Endothelial cell of umbilical vein (primary cell): ENCODE results near the gene LGR4. TPM values are rescaled to one million over a fixed set of nuclear protein-coding genes. Genes with fewer than 3 reads are reported as not detected.
"Not testable (repeated sequence)": the region's sequence is repeated elsewhere in the genome, so short reads cannot be mapped to it uniquely, and the experiment has no call there.

ENCODE experiments used
- BruUV-seq: library from RNA; stranded (reverse); fragments of 400-500 nt; replicated peaks from 2 replicates; lab custom pipeline; 2021; lab: Mats Ljungman, UMichigan
- CTCF ChIA-PET: fragments of 300-600, 350-600 bp; sonication (Branson Sonifier 250); formaldehyde crosslinking; loops from one replicate; lab custom pipeline; 2021; ENCODE audit warnings: antibody characterized with exemption, inconsistent platforms; lab: Charles Lee
- POLR2A ChIA-PET: fragments of 300-600, 350-600 bp; sonication (Branson Sonifier 250); formaldehyde crosslinking; loops from one replicate; lab custom pipeline; 2021; ENCODE audit warnings: antibody characterized with exemption, inconsistent platforms; lab: Charles Lee
- DNase-seq: peaks from one replicate; pipeline ENCODE4 v3.0.0-alpha.2; 2011; ENCODE audit warnings: low read depth, low spot score
- FAIRE-seq: peaks from 2 replicates; lab custom pipeline; 2011; peaks lifted over from hg19 to GRCh38; lab: Jason Lieb, UNC
- H2AFZ ChIP-seq: 2 replicates; pipeline ENCODE4 v1.6.0; 2012; ENCODE audit warnings: low read depth, low read length, control low read depth, inconsistent platforms
- H3K27ac ChIP-seq: 2 replicates; pipeline ENCODE4 v1.5.1; 2011; ENCODE audit warnings: low read depth, mild to moderate bottlenecking, control low read depth, low read length, moderate library complexity; ENCODE audit not compliant: insufficient read depth
- H3K27me3 ChIP-seq, 2 experiments: 2 replicates each; pipeline versions ENCODE4 v1.6.0 to v1.6.1; 2011; ENCODE audit warnings: low read length in 2 of 2, mixed read lengths in 1 of 2; ENCODE audit not compliant: control insufficient read depth in 2 of 2, insufficient read depth in 2 of 2
- H3K36me3 ChIP-seq, 2 experiments: 2 replicates in 1 of 2; 3 replicates in 1 of 2; pipeline ENCODE4 v1.5.1; 2011; ENCODE audit warnings: low read length in 2 of 2, mild to moderate bottlenecking in 1 of 2, moderate library complexity in 1 of 2; ENCODE audit not compliant: control insufficient read depth in 2 of 2, insufficient read depth in 2 of 2; ENCODE audit errors: extremely low read depth in 1 of 2
- H3K4me1 ChIP-seq: 3 replicates; pipeline ENCODE4 v1.5.1; 2011; ENCODE audit warnings: mild to moderate bottlenecking, low read length; ENCODE audit not compliant: control insufficient read depth, insufficient read depth; ENCODE audit errors: extremely low read depth
- H3K4me2 ChIP-seq: 2 replicates; pipeline ENCODE4 v1.6.1; 2011; ENCODE audit warnings: low read length, control low read depth, mixed read lengths; ENCODE audit not compliant: insufficient read depth
- H3K4me3 ChIP-seq, 3 experiments: fragments of 200-600 bp in 1 of 3; sonication (generic), shearing (Covaris generic) in 1 of 3; replicated peaks in 1 of 3; 2 replicates each; pipeline ENCODE4 v1.5.1; 2011 to 2016; ENCODE audit warnings: control low read depth in 3 of 3, low read length in 3 of 3, mild to moderate bottlenecking in 2 of 3, inconsistent platforms in 1 of 3, low read depth in 1 of 3, moderate library complexity in 1 of 3; ENCODE audit not compliant: insufficient read depth in 1 of 3
- H3K79me2 ChIP-seq: 2 replicates; pipeline ENCODE4 v1.6.0; 2012; ENCODE audit warnings: low read length, inconsistent platforms; ENCODE audit not compliant: control insufficient read depth, insufficient read depth
- H3K9ac ChIP-seq: replicated peaks from 2 replicates; pipeline ENCODE3; 2011; ENCODE audit warnings: low read length, control low read depth; ENCODE audit not compliant: insufficient read depth; ENCODE audit errors: extremely low read depth
- H3K9me1 ChIP-seq: replicated peaks from 3 replicates; pipeline ENCODE4 v1.6.0; 2011; ENCODE audit warnings: mild to moderate bottlenecking, low read length; ENCODE audit not compliant: control insufficient read depth, insufficient read depth; ENCODE audit errors: extremely low read depth
- H3K9me3 ChIP-seq: replicated peaks from 2 replicates; pipeline ENCODE4 v1.5.1; 2012; ENCODE audit warnings: low read length, inconsistent platforms; ENCODE audit not compliant: control insufficient read depth, insufficient read depth
- H4K20me1 ChIP-seq: replicated peaks from 2 replicates; pipeline ENCODE3; 2011; ENCODE audit warnings: mild to moderate bottlenecking, low read length; ENCODE audit not compliant: control insufficient read depth, insufficient read depth; ENCODE audit errors: extremely low read depth
- CTCF ChIP-seq, 2 donors: IDR thresholded peaks; 1 replicate in 1 of 2; 2 replicates in 1 of 2; pipeline ENCODE4 v1.5.1; 2011; ENCODE audit warnings: low read length in 2 of 2, mild to moderate bottlenecking in 2 of 2, moderate library complexity in 2 of 2, control low read depth in 1 of 2, inconsistent platforms in 1 of 2, low read depth in 1 of 2; ENCODE audit not compliant: insufficient read depth in 1 of 2; ENCODE audit errors: extremely low read depth in 1 of 2
- EZH2 ChIP-seq: IDR thresholded peaks from 2 replicates; pipeline ENCODE4 v1.6.1; 2012; ENCODE audit warnings: borderline replicate concordance, low read depth, mild to moderate bottlenecking, moderate library complexity, low read length, inconsistent platforms; ENCODE audit not compliant: severe bottlenecking
- FOS ChIP-seq: IDR thresholded peaks from 2 replicates; pipeline ENCODE4 v1.6.1; 2011; ENCODE audit warnings: mild to moderate bottlenecking, low read length, moderate library complexity, borderline replicate concordance; ENCODE audit not compliant: insufficient read depth
- GATA2 ChIP-seq: IDR thresholded peaks from 2 replicates; pipeline ENCODE4 v1.7.0; 2011; ENCODE audit warnings: low read depth, mild to moderate bottlenecking, moderate library complexity, mixed read lengths, low read length; ENCODE audit not compliant: insufficient read length, insufficient read depth
- JUN ChIP-seq: IDR thresholded peaks from 2 replicates; pipeline ENCODE4 v1.6.1; 2011; ENCODE audit warnings: borderline replicate concordance, low read depth; ENCODE audit not compliant: insufficient read length, insufficient read depth
- MAX ChIP-seq: IDR thresholded peaks from 2 replicates; pipeline ENCODE4 v1.6.1; 2011; ENCODE audit not compliant: insufficient read depth, insufficient read length
- MYC ChIP-seq: IDR thresholded peaks from one replicate; pipeline ENCODE4 v1.6.1; 2011; ENCODE audit warnings: mild to moderate bottlenecking, low read depth, low read length
- POLR2A ChIP-seq: IDR thresholded peaks from 2 replicates; pipeline ENCODE4 v1.6.1; 2012; ENCODE audit warnings: low read depth, mild to moderate bottlenecking, control low read depth, low read length
- POLR2AphosphoS5 ChIP-seq: IDR thresholded peaks from 2 replicates; pipeline ENCODE4 v1.6.1; 2012; ENCODE audit warnings: low read depth, mild to moderate bottlenecking, control low read depth, low read length, moderate library complexity; ENCODE audit not compliant: insufficient read depth
- dilution Hi-C: fragments of 300-500 bp; cut with MboI; formaldehyde crosslinking; loops from one replicate; pipeline ENCODE4 v1.15.0; 2019; ENCODE audit warnings: low sequenced_read_pairs; ENCODE audit not compliant: extremely low pct_ligation_motif_present
- intact Hi-C: fragments of 100-400 bp; cut with micrococcal nuclease; formaldehyde crosslinking; loops from one replicate; pipeline ENCODE4 v1.10.0; 2022
- polyA plus RNA-seq, 4 experiments: library from polyadenylated mRNA; depleted of rRNA in 3 of 4; stranded (reverse) in 3 of 4; unstranded in 1 of 4; fragments of >200 nt; gene quantifications; 2 replicates each; pipeline versions ENCODE4 v1.2.1 to v1.2.3, GENCODE V29; 2011 to 2012; ENCODE audit warnings: missing spikeins in 1 of 4
- total RNA-seq: library from RNA; stranded (reverse); gene quantifications from 2 replicates; pipeline ENCODE4 v1.2.3, GENCODE V29; 2021

The LGR4 gene
- total and polyA plus RNA-seq, 2 donors (not counting 3 experiments of a cell fraction or from before 2014, with no cell fraction given) = 1.3 to 3.1 TPM

- Histone ChIP-seq H3K27me3 (no peaks in the 10 kb centered on the region), H3K4me2 (no peak overlapping the region), H3K9me1 (no peaks in the 10 kb centered on the region), H4K20me1 (no peaks in the 10 kb centered on the region), H3K4me1 (no peaks in the 10 kb centered on the region), H3K36me3 (no peaks in the 10 kb centered on the region), H3K27ac (no peak overlapping the region), H3K9me3 (no peaks in the 10 kb centered on the region), H3K79me2 (no peaks in the 10 kb centered on the region), H3K4me3 (no peak overlapping the region), H3K9ac (no peak overlapping the region), H2AFZ (no peak overlapping the region)
- dilution Hi-C loops = no loop called here
- intact Hi-C loops = no loop called here
- TF ChIP-seq EZH2 (no peak), MYC (no peak), FOS (no peak), POLR2AphosphoS5 (no peak), CTCF (IDR thresholded peaks at IDR 0.05; ENCODE audit: extremely low read depth in 1 of 2, insufficient read depth in 1 of 2, low read depth in 1 of 2, low read length in 2 of 2) (no peak), JUN (no peak), GATA2 (no peak), POLR2A (no peak), MAX (no peak)
- no peak for DNase-seq
- BruUV-seq = no TSS peak
- ChIA-PET CTCF (no interaction called here), POLR2A (no interaction called here)
- no peak for FAIRE-seq
These were observed 132.6 kb downstream of the LGR4 start for GRCh38 chr11:27339941-27340340.

GRCh38 chr11:27334764-27335163, 137.8 kb downstream of the LGR4 start:
- dilution Hi-C loops, POLR2A ChIA-PET, FAIRE-seq, H3K4me2 ChIP-seq, CTCF ChIA-PET, H3K27me3 ChIP-seq, H2AFZ ChIP-seq, BruUV-seq, H3K4me3 ChIP-seq, H3K9me1 ChIP-seq, DNase-seq, H4K20me1 ChIP-seq, H3K9ac ChIP-seq, H3K36me3 ChIP-seq, intact Hi-C loops, H3K9me3 ChIP-seq, H3K4me1 ChIP-seq, H3K27ac ChIP-seq, H3K79me2 ChIP-seq: not testable (repeated sequence)
